GM10248 (cell line): ENCODE measurements around the gene FTSJ3.

Source experiments
- CTCF ChIA-PET: fragments of 300-600 bp; sonication (Branson Sonifier 250); formaldehyde crosslinking; extraction: SDS; loops from one replicate; lab custom pipeline; 2021; ENCODE audit warnings: antibody characterized with exemption; lab: Yijun Ruan, JAX
- POLR2A ChIA-PET: fragments of 350-650 bp; sonication (Branson Sonifier 250); formaldehyde crosslinking; extraction: SDS; loops from one replicate; lab custom pipeline; 2020; ENCODE audit warnings: antibody characterized with exemption; lab: Yijun Ruan, JAX
- DNase-seq: peaks from one replicate; pipeline ENCODE4 v3.0.0; 2012; ENCODE audit errors: extremely low spot score
- CTCF ChIP-seq: IDR thresholded peaks from 2 replicates; pipeline ENCODE4 v1.5.1; 2012; ENCODE audit warnings: mild to moderate bottlenecking, low read depth; ENCODE audit errors: extremely low read depth, missing control alignments, control extremely low read depth

The FTSJ3 gene

GRCh38 chr17:63855185-63855584 lies 27.7 kb upstream of the FTSJ3 start:
- no peak for TF ChIP-seq CTCF
- no peak for DNase-seq
- POLR2A ChIA-PET: no interaction called here
- CTCF ChIA-PET: interaction anchor here (1.1 to 14.1 kb wide), 2 partner anchors 8 to 14 kb away, joined by 3 to 137 read pairs; no protein-coding TSS in a partner anchor

GRCh38 chr17:63854709-63855108 lies 27.2 kb upstream of the FTSJ3 start:
- no peak for TF ChIP-seq CTCF
- CTCF ChIA-PET: interaction anchor here (1.1 to 14.1 kb wide), 2 partner anchors 8 to 13 kb away, joined by 3 to 137 read pairs; no protein-coding TSS in a partner anchor
- POLR2A ChIA-PET: no interaction called here

GRCh38 chr17:63853260-63853659 lies 25.8 kb upstream of the FTSJ3 start:
- ChIA-PET POLR2A (no interaction called here), CTCF (interaction anchor here (14.1 kb wide), 1 partner anchor 10 kb away, joined by 137 read pairs; no protein-coding TSS in a partner anchor)
- no peak for TF ChIP-seq CTCF
- no peak for DNase-seq

More at GRCh38 chr17:63854709-63855108, 27.2 kb upstream of the FTSJ3 start:
- no peak for DNase-seq

GRCh38 chr17:63850401-63850800 lies 22.9 kb upstream of the FTSJ3 start:
- DNase-seq: no peak
- POLR2A ChIA-PET: interaction anchor here (0.9 kb wide), 1 partner anchor 155 kb away, joined by 4 read pairs; no protein-coding TSS in a partner anchor
- CTCF ChIA-PET: interaction anchor here (1.1 to 14.1 kb wide), 2 partner anchors 12 to 15 kb away, joined by 3 to 137 read pairs; no protein-coding TSS in a partner anchor
- no peak for TF ChIP-seq CTCF

GRCh38 chr17:63848834-63849689 lies 21.6 kb upstream of the FTSJ3 start:
- ChIA-PET POLR2A (interaction anchor here (0.6 kb wide), 1 partner anchor 296 kb away, joined by 3 read pairs; no protein-coding TSS in a partner anchor), CTCF (interaction anchor here (0.6 to 14.1 kb wide), 30 partner anchors 9 to 423 kb away, joined by 3 to 137 read pairs (median 3); partner anchors contain the start of genes ICAM2 and MAP3K3)
- TF ChIP-seq CTCF: peak; percentile 84
- peak; percentile 97 for DNase-seq

GRCh38 chr17:63847525-63848249 lies 20.2 kb upstream of the FTSJ3 start:
- ChIA-PET CTCF (interaction anchor here (0.6 to 14.1 kb wide), 7 partner anchors 8 to 119 kb away, joined by 3 to 137 read pairs (median 10); no protein-coding TSS in a partner anchor), POLR2A (no interaction called here)
- DNase-seq: no peak
- TF ChIP-seq CTCF: no peak
